ENCODE data around the gene GRIN2C. TPM values are rescaled to one million over a fixed set of nuclear protein-coding genes. Genes with fewer than 3 reads are reported as not detected.
"Not testable (repeated sequence)": the region's sequence is repeated elsewhere in the genome, so short reads cannot be mapped to it uniquely, and the experiment has no call there.

Gene GRIN2C
- total RNA-seq, 1 experiment from 2014 or later = 0.12 TPM

DNA sequence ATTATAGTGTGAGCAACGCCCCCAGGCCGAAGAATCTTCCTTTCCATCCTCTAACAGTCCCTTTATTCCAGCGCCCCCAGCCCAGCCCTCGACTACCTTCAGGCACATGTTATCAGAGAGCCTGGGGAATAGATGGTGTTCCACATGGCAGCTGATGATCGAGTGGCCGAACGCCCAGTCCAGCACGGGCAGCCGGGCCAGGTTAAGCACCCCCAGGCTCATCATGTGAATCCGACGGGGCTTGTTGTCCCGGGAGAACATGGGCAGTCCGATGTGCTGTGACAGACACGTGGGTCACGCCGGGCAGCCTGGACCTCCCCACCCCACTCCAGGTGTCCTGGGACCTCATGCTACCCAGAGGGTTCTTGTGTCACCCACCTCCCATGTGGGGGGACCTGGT, 19.6 kb upstream of the GRIN2C start:
- DNase-seq (ENCODE audit: low spot score) = no peak

DNA sequence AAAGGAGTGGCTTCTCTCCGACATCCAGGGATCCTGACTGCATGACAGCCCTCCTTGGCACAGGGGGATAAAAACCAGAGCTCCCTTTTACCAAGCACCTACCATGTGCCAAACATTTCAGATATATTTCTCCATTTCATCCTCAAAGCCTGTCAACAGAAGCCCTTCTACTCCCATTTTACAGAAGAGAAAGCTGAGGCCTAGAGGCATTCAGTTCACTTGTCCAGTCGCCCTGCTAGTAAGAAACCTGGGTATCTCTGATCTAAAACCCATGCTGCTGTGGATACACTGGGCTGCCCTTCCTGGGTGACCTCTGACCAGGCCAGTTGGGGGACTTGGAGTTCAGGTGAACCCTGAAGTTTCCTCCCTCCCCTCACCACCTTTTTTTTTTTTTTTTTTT, 19.0 kb upstream of the GRIN2C start:
- no peak for DNase-seq (ENCODE audit: low spot score)

DNA sequence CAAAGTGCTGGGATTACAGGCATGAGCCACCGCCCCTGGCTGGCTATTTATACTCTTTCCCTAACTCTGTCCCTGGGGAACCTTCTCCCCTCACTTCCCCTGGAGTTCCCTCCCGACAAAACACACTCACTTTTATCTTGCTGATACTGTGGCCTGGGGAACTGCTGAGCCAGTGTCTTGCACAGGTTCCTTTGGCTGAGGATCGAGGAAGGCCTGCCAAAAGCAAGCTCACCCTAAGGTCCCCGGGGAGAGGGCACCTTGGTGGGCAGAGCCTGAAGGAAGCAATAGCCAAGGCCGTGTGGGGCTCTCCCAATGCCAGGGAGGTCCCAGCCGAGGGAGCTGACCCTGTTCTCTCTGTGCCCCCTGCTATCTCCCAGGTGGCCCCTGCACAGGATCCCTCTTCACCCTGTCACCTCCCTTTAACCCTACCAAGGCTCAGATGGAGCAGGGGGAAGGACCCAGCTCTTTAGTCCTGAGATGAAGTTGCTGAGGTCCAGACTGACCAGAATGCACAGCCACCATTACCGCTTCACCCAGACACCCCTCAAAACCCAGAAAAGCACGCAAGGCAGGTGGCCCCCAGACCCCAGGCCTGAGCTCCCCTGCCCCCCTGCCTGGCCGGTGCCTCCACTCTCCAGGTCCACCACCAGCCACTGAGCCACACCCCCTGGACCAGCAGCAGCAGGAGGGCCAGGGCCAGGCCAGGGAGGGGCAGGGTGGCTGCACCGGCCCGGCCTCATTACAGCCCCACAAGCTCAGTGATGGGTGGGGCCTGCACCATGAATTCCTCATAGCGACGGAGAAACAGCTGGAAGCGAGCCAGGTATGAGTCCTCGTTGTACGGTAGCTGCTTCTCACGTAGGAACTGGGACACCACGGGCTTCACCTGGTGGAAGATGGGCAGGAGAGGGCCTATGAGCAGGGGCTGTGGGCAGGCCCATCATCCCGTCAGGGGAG, 18.2 kb upstream of the GRIN2C start:
- DNase-seq (ENCODE audit: low spot score) = no peak

DNA sequence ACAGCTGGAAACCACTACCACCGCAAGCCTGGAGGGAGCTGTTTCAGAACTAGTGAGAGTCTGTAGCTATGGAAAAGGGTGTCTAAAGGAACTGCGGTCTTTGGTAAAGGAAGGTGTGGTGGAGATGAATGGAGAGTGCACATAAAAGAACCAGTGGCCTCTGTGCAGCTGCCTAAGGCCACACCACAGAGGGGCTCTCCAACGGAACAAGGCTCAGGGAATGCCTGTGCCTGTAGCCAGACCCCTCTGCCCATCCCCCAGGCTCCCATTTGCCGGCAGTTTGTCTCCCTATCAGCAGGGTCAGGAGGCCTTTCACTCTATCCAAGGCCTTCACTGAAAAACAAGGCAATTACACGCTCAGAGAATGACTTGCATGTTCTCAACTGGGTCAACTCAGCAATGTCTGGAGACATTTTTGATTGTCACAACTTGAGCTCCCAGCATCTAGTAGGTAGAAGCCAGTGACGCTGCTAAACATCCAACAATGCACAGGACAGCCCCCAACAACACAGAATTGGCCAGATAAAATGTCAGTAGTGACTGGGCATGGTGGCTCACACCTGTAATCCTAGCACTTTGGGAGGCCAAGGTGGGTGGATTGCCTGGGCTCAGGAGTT, 16.4 kb upstream of the GRIN2C start:
- DNase-seq (ENCODE audit: low spot score) = no peak

DNA sequence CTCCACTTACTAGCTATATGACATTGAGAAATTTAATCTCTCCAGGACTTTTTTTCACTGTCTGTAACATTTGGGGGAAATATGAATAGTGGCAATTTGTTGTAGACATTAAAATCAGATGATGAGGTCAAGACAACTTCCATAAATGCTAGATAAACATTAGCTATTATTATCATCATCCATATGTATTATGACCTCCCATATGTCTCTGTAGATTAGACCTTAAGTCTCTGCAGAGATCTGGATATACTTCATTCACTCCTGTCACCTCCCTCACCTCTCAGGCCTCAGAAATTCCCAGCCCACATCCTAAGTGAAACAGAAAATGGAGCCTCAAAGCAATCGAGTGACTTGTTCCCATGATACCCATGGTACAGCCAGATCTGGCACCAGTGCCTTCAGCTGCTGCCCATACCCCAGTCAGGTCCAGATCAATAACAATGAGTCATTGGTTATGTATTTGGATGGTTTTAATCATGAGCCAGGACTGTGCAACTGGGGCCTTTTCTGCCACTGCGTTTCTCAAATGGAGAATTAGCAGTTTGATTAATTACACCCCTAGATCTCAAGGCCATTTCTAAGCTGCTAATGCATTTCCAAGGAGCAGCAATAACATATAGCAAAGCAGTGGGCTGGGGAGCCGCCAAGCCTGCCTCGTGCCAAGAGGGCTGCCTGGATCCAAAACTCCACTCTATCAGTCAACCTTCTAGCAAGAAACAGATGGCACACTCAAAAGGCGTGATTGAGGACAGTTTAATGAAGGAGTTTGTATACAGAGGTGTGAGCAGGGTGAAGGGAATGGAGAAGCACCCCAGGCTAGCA, 15.7 kb upstream of the GRIN2C start:
- no peak for DNase-seq (ENCODE audit: low spot score)

DNA sequence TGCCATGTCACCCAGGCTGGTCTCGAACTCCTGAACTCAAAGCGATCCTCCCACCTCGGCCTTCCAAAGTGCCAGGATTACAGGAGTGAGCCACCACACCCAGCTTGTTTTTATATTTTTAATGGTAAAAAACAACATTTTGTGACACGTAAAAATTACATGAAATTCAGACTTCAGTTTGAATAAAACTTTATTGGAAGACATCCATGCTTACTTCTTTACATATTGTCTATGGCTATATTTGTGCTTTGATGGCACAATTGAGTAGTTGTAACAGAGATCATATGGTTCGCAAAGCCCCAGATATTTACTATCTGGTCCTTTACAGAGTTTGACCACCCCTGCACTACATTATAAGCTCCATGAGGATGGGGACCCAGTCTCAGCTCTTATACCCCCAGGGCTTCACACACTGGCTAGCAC, 14.9 kb upstream of the GRIN2C start:
- no peak for DNase-seq (ENCODE audit: low spot score)

DNA sequence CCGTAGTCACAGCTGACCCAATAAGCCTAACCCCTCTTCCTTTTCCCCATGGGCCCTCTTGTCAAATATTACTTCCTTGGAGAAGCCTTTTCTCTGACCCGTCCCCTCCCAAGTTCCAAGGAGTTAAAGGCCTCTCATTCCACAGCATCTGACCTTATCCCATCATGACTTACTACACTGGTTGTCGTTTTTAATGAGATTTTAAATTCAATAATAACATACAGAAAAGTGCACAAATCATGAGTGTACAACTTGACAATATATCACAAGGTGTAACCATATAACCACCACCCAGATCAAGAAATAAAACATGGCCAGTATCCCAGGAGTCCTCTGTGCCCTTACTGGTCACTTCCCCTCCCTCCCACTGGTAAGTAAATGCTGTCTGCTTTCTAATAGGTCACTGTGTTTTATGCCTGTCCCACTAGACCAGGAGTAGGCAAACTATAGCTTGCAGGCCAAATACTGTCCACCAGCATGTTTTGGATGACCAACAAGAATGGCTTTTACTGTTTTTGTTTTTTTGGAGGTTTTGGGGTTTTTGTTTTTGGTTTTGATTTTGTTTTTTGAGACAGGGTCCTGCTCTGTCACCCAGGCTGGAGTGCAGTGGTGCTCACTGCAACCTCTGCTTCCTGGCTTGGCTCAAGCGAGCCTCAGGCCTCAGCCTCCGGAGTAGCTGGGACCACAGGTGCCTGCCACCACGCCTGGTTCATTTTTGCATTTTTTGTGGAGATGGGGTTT, 14.4 kb upstream of the GRIN2C start:
- DNase-seq (ENCODE audit: low spot score) = no peak

DNA sequence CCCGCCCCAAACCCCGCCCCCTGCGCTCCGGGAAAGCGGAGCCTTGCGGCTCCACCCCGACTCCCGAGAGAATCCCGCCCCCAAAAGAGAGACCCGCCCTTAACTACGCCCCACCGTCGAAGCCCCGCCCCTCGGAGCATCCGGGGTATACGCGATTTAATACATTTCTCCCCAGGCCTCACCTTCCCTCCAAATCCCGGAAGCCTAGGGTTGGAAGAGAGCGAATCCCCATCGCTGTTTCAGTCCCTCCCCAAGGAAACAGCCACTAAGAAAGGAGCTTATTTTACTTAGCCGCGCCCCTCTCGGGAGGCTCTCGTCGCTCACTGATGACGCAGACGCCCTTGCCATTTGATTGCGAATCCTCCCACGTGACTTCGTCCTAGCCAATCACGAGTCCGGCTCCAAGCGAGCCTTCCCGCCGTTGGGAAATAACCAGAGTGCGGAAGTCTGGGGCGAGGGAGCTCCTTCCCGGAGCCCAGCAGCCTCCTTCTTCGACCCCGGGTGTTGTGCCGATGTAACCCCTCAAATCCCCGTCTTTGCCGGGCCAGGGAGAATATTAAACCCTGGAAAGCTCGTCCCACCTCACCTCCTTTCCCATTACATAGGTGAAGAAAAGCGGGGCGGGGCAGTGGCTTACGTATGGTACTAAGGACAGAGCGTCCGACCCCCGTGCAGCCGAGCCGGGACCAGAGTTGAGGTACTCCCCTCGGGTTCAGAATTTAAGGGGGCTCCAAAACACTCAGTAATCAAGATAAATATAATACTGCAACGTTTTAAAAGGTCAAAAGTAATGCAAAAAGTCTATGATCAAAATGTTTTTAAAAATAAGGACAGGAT, 13.6 kb upstream of the GRIN2C start:
- peak; percentile 100 for DNase-seq (ENCODE audit: low spot score)

DNA sequence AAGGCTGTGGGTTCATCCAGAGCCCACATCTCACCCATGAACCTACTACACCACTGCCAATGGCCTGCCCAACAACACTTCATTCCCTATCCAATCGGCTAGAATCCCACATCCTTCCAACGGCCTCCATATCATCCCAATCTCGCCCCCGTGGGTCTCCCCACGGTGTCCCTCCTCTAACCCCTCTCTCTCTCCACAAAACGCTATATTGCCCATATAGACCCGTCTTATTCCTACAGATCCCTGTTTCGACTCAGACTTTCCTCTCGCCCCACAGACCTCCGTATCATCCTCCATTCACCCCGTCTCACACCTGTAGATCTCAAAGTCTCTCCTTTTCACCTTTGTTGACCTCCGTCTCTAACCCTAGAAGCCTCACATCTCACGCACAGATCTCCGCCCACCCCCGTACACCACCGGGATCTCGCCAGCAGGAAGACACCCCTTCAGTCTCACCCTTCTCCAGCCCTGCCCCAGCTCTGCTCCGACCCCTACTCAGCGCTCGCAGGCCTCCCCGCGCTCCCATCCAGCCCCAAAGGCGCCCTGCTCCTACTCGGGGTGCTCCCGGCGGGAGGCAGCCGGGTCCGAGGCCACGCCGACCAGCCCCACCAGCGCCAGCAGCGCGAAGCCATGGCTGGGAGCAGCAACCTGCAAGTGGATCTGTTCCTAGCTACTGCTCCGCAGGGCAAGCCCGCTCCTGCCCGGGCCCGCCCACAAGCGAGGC, 12.8 kb upstream of the GRIN2C start, which contains the start of gene FDXR:
Gene FDXR (minus strand): TSS at position 682 of the 724 bp plus-strand sequence. CDS start 50 bp downstream, at position 632.
- DNase-seq (ENCODE audit: low spot score) = no peak

DNA sequence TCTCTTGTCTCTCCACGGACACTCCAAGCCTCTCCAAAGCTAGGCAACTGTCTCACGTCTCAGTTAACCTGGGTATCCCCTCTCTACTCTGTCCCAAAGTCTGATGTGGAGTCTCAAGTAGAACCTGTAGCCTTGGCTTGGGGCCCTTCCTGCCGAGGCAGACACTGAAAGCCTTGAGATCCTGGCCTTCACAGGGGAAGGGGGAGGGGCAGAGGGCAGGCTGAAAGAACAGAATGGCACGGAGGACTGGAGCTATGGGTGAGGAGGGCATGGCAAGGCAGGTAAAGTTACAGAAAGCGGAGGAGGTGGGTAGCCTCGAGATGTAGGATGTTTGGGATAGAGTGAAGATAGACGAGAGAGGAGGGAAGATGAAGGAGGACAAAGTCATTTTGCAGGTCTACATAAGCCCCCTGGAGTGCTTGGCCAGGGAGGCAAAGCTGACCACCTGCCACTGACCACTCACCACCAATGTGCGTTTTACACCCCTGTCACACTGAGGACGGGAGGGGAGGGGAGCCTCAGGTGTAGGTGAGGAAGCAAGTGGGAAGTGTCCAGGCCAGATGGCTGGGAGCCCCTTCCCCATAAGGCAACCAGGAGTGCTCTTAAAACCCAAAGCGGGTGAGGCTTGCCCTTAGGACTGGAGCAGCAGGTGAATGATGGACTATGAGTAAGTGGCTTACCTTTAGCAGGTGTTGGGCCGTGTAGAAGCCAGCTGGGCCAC, 11.8 kb upstream of the GRIN2C start:
- DNase-seq (ENCODE audit: low spot score) = no peak

DNA sequence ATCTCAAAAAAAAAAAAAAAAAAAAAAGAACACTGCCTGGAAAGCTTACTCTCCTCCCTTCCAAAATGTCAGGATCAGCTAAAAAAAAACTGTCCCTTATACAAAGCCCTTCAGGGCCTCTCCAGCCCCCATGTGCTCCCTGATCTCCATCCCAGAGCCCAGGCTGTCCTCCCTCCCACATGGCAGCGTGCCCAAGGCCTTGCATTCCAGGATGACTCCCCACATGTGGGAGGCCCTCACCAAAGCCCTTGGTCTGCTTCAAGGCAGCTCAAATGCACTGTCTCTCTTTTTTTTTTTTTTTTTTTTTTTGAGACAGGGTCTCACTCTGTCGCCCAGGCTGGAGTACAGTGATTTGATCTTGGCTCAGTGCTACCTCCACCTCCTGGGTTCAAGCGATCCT, 10.8 kb upstream of the GRIN2C start:
- DNase-seq (ENCODE audit: low spot score) = peak; percentile 40

DNA sequence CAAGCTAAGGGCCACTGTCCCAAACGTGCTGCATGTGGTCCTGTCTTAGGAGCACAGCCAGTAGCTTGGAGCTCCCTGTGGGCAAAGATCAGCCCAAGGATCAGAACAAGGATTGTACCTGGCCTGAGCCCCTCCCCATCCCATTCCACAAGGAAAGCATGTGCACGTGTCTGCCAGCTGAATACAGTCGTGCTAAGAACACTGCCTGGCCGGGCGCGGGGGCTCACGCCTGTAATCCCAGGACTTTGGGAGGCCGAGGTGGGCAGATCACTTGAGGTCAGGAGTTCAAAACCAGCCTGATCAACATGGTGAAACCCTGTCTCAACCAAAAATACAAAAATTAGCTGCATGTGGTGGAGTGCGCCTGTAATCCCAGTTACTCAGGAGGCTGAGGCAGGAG, 10.3 kb upstream of the GRIN2C start:
- DNase-seq (ENCODE audit: low spot score) = not testable (repeated sequence)

DNA sequence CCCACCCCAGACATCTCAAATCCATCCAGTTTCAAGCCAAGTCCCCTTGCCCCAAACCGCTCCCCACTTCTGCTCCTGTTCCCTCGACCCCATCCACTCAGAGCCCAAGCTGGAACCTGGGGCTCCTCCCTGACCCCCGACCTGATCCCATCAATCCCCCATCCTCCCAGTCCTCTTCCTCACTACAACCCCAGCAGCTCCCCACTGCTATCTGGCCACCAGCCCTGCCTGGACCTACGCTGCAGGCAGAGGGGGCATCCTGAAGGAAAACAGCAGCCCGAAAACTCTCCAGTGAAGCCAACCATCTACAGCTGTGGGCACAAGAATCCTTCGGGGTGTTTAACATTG, 9.2 kb upstream of the GRIN2C start:
- no peak for DNase-seq (ENCODE audit: low spot score)

DNA sequence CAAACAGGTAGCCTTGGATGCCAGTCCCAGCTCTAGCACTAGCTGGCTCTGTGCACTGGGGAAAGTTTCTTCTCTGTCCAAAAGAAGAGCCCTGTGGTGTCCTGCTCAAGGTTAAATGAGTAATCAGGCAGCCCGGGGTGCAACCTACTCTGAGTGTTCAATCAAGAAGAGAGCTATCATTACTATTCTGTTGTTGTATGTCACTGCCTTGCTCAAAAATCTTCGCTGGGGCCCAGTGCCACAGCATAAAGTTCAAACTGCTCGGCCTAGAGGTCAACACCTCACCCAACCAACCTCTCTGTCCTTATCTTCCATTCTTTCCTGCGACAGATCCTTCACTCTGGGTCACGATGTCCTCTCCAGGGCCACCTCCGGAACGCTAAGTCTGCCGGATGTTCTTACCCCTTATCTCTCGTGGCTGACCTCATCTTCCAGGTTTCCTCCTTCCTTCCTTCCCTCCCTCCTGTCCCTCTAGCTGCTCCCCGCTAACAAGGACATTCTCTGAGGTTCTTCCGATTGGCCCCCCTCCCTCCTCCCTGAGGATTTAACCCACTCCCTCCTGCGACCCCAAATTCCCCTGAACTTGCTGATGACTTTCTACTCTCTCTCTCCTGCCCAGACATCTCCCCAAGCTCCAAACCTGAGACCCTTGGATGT, 8.7 kb upstream of the GRIN2C start:
- DNase-seq (ENCODE audit: low spot score) = no peak

DNA sequence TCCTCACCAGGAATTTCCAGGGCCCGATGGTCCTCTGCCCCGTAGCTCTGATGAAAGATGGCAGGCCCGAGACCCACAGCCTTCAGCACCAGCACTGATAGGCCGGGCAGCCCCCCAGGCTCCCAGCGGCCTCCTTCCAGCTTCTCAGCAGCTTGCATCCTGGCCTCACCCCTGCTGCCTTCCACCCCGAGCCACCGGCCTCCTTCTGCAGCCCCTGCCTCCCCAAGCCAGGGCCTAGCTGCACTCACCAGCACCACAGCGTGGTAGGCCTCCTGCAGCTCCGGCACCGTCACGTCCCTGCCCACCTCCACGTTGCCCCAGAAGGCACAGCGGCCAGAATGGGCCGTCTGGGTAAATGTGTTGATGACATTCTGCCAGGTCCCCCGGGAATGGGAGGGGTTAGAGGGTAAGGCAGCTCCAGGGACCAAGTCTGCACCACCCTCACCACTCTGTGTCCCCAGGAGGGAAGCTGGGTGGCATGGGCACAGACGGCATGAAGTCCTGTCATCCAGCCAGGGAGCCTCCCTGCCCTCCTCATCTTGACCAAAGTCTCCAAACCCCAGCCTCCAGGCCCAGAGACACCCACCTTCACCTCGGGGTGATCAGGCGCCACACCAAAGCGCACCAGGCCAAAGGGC, 6.6 kb upstream of the GRIN2C start:
- DNase-seq (ENCODE audit: low spot score) = no peak

DNA sequence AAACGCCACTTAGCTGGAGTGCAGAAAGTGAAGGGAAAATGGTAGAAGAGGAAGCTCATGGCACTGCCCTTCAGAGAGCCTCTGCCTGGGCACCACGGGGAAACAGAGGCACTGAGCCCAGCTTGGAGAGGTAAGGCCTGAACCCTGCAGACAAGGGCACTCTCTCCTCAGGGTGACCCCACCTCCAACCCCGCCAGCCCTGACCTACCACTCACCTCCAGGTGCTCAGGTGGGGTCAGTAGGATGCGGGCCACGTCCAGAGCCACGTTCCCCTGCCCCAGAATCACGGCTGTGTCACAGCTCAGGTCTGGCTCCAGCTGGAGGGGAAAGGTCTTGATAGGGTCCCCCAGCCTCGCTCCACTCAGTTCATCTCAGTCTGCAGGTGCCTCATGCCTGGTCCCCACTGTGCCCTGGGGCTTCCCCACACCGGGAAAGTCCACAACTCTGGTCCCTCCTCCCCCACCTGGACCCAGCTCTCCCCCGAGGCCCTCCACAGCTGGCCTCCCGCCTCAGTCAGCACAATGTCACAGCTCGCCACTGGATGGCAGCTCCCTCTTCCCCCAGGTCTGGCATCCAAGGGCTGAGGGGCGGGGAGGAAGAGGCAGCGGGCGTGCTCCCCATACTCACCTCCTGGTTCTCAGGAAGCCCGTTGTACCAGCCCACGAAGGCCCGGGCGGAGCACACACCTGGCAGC, 6.0 kb upstream of the GRIN2C start:
- DNase-seq (ENCODE audit: low spot score) = no peak

DNA sequence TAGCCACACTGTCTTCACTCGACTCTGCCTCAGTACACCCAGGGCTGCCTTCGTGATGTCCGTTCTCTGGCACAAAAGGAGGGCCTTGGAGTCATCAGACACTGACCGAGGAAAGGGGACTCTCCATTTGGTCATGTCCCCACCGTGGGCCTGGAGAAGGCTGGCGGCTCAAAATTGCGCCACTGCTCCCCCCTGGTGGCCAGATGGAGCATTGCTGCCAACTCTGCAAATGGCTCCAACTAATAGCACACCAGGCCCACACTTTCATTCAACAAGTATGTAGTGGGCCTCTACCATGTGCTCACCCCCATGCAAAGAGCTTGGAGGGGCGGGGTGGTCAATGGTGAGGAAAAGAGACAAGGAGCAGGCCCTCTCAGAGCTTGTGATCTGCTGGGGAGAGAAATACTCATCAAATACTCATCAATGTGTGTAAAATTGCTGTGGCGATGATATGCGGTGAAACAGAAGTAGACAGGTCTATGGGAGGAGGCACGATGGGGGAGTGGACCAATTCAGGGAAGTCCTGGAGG, 5.2 kb upstream of the GRIN2C start:
- DNase-seq (ENCODE audit: low spot score) = peak; percentile 52

Measured in H4 (cell line).